Neural progenitor cell (in vitro differentiated cells): ENCODE measurements around the gene OSTF1.

Experiments used
- EZH2phosphoT487 ChIP-seq: fragments of 200-600 bp; sonication (generic); IDR thresholded peaks from 2 replicates; pipeline ENCODE4 v1.6.1; 2017; ENCODE audit warnings: antibody characterized with exemption
- TF ChIP-seq, protein P1 (sequence below): fragments of 200-600 bp; sonication (generic); IDR thresholded peaks from 2 replicates; pipeline ENCODE4 v1.5.1; 2017; ENCODE audit warnings: antibody characterized with exemption, mild to moderate bottlenecking

DNA sequence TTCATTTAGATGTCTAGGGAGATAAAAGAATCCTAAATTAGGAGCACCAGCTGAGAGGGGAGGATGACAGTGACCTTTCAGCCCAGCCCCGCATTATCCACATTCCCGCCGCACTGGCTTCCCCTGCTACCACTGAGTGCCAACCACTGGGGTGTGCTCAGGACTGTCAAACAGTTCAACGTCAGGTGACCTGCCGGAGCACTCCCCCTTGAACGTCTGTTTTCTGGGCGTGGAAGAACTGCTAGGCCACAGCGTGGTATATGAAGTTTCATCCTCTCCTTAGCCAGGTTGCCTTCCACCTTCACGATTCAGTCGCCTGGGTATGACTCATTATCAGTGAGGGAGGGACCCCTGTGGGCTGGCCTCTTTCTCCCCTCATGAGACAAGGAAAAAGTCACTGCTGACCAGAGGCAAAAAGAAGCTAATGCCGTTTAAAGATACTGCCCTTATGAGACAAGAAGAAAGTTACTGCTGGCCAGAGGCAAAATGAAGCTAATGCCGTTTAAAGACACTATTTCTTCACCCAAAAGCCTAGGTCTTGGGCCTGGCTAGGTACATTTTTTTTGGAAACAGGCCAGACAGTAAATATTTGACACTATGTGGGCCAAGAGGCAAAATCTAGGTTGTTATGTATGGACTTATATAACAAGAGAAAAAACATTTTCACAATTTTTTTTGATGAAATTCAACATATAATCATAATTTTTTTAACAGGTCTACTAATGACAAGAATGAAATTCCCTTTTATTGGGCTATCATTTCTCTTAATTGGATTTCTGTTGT is 4.9 kb upstream of the OSTF1 start:
- no peak for TF ChIP-seq EZH2phosphoT487
- TF ChIP-seq, protein P1, sequence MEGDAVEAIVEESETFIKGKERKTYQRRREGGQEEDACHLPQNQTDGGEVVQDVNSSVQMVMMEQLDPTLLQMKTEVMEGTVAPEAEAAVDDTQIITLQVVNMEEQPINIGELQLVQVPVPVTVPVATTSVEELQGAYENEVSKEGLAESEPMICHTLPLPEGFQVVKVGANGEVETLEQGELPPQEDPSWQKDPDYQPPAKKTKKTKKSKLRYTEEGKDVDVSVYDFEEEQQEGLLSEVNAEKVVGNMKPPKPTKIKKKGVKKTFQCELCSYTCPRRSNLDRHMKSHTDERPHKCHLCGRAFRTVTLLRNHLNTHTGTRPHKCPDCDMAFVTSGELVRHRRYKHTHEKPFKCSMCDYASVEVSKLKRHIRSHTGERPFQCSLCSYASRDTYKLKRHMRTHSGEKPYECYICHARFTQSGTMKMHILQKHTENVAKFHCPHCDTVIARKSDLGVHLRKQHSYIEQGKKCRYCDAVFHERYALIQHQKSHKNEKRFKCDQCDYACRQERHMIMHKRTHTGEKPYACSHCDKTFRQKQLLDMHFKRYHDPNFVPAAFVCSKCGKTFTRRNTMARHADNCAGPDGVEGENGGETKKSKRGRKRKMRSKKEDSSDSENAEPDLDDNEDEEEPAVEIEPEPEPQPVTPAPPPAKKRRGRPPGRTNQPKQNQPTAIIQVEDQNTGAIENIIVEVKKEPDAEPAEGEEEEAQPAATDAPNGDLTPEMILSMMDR, result no peak
